Ishikawa (cell line): ENCODE data around the gene SNX1.
A peak's percentile ranks its signal among the peaks of the same experiment; 100 is the strongest.

Experiments used
- CEBPB ChIP-seq: IDR thresholded peaks from 2 replicates; pipeline ENCODE4 v1.6.1; 2012
- CREB1 ChIP-seq: IDR thresholded peaks from 2 replicates; pipeline ENCODE4 v1.6.1; 2012; ENCODE audit warnings: low read depth
- EGR1 ChIP-seq: IDR thresholded peaks from 2 replicates; pipeline ENCODE4 v1.6.1; 2012
- EP300 ChIP-seq: IDR thresholded peaks from 2 replicates; pipeline ENCODE4 v1.6.1; 2012; ENCODE audit warnings: borderline replicate concordance
- FOXM1 ChIP-seq: IDR thresholded peaks from 2 replicates; pipeline ENCODE4 v1.6.1; 2012; ENCODE audit warnings: low read depth, borderline replicate concordance
- MAX ChIP-seq: IDR thresholded peaks from 2 replicates; pipeline ENCODE4 v1.6.1; 2012
- NFIC ChIP-seq: IDR thresholded peaks from 2 replicates; pipeline ENCODE4 v1.6.1; 2012
- RAD21 ChIP-seq: IDR thresholded peaks from 2 replicates; pipeline ENCODE4 v1.6.1; 2012; ENCODE audit warnings: low read depth
- REST ChIP-seq: IDR thresholded peaks from 2 replicates; pipeline ENCODE4 v1.6.1; 2012; ENCODE audit warnings: low read depth, mild to moderate bottlenecking
- TAF1 ChIP-seq: IDR thresholded peaks from 2 replicates; pipeline ENCODE4 v1.6.1; 2012; ENCODE audit warnings: low read depth, mild to moderate bottlenecking
- TCF12 ChIP-seq: IDR thresholded peaks from 2 replicates; pipeline ENCODE4 v1.6.1; 2012; ENCODE audit warnings: low read depth
- TEAD4 ChIP-seq: IDR thresholded peaks from 2 replicates; pipeline ENCODE4 v1.6.1; 2012
- USF1 ChIP-seq: IDR thresholded peaks from 2 replicates; pipeline ENCODE4 v1.6.1; 2012
- YY1 ChIP-seq: IDR thresholded peaks from 2 replicates; pipeline ENCODE4 v1.6.1; 2012; ENCODE audit warnings: low read depth
- ZBTB7A ChIP-seq: IDR thresholded peaks from 2 replicates; pipeline ENCODE4 v1.6.1; 2012; ENCODE audit warnings: low read depth

Gene SNX1

GRCh38 chr15:64071931-64072765, 23.6 kb upstream of the SNX1 start:
- TF ChIP-seq USF1 (no peak), EGR1 (no peak), NFIC (no peak), YY1 (0 out of 2 replicates have a peak, but pooled peaks have one; percentile 38), FOXM1 (no peak)

GRCh38 chr15:64072812-64073211, 23.0 kb upstream of the SNX1 start:
- TF ChIP-seq FOXM1 (no peak), TAF1 (no peak), TCF12 (no peak), EGR1 (no peak), REST (no peak)

GRCh38 chr15:64082757-64083156, 13.0 kb upstream of the SNX1 start:
- TF ChIP-seq REST: no peak
- no peak for TF ChIP-seq USF1
- TF ChIP-seq MAX: no peak
- no peak for TF ChIP-seq TCF12
- TF ChIP-seq TEAD4: no peak
- no peak for TF ChIP-seq NFIC
- no peak for TF ChIP-seq YY1
- no peak for TF ChIP-seq FOXM1
- TF ChIP-seq CEBPB: no peak
- TF ChIP-seq RAD21: no peak
- no peak for TF ChIP-seq TAF1
- TF ChIP-seq CREB1: no peak
- no peak for TF ChIP-seq EGR1
- TF ChIP-seq ZBTB7A: no peak
- TF ChIP-seq EP300: no peak

GRCh38 chr15:64089543-64090280, 6.1 kb upstream of the SNX1 start:
- no peak for TF ChIP-seq RAD21
- TF ChIP-seq REST: no peak
- TF ChIP-seq EP300: no peak
- no peak for TF ChIP-seq MAX
- no peak for TF ChIP-seq CEBPB
- TF ChIP-seq TCF12: no peak
- TF ChIP-seq CREB1: no peak
